ENCODE data around the gene ABCC3. TPM values are rescaled to one million over a fixed set of nuclear protein-coding genes. Genes with fewer than 3 reads are reported as not detected.

ABCC3 gene
- total RNA-seq, 1 experiment from 2014 or later: 0.56 TPM

DNA sequence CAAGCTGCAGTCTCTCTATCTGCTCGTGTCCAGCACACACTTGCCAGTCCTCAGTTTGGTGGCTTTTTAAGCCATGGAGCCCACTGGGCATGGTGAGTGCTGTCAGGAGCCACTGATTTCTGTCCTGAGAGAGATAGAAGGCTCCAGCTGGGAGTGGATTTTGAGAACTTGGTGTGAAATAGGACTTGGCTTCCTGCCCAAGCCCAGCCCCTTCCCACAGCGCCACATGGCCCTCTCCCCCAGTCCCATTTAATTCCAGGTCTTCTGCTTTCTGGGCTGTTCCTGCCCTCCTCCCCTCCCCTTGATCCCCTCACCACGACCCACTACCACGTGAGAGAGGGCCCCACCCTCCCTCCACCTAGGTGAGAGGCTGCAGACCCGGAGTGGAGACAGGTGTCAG lies 14.4 kb upstream of the ABCC3 start:
- Histone ChIP-seq H3K4me1 (ENCODE audit: insufficient read depth, low read length, poor library complexity, severe bottlenecking) (peaks cover 20% of the 10 kb centered on the region), H3K36me3 (ENCODE audit: insufficient read depth, low read length, poor library complexity, severe bottlenecking) (no peaks in the 10 kb centered on the region), H3K4me3 (ENCODE audit: low read depth, low read length, poor library complexity, severe bottlenecking) (no peak overlapping the region), H3K27ac (ENCODE audit: low read depth, low read length, poor library complexity, severe bottlenecking) (no peak overlapping the region), H3K27me3 (replicated peaks; ENCODE audit: insufficient read depth, low read depth, low read length, poor library complexity) (no peaks in the 10 kb centered on the region), H3K9me3 (ENCODE audit: low read depth, low read length, poor library complexity, severe bottlenecking) (no peaks in the 10 kb centered on the region)
- BruUV-seq (replicated peaks): no TSS peak
- ChIA-PET POLR2A (ENCODE audit: low non-redundant PET) (no interaction called here), CTCF (no interaction called here)
- TF ChIP-seq CTCF (conservative IDR thresholded peaks at IDR 0.05; ENCODE audit: low read depth, low read length): no peak
- TF ChIP-seq EZH2 (IDR thresholded peaks at IDR 0.05; ENCODE audit: borderline replicate concordance, low read depth, low read length, poor library complexity, severe bottlenecking): no peak
- no peak for DNase-seq (ENCODE audit: low spot score)
- intact Hi-C loops (cut with micrococcal nuclease; ENCODE audit: unreplicated experiment): no loop called here

- TF ChIP-seq CTCF (conservative IDR thresholded peaks at IDR 0.05; ENCODE audit: low read depth, low read length) (peak; percentile 68), EZH2 (IDR thresholded peaks at IDR 0.05; ENCODE audit: borderline replicate concordance, low read depth, low read length, poor library complexity, severe bottlenecking) (no peak)
Observed at GRCh38 chr17:50620858-50621257, 13.8 kb upstream of the ABCC3 start.

GRCh38 chr17:50621574-50622031 lies 13.1 kb upstream of the ABCC3 start:
- BruUV-seq (replicated peaks): no TSS peak
- peak; percentile 40 for DNase-seq (ENCODE audit: low spot score)
- no peak overlapping the region for H3K4me3 ChIP-seq (ENCODE audit: low read depth, low read length, poor library complexity, severe bottlenecking)

More at GRCh38 chr17:50620858-50621257, 13.8 kb upstream of the ABCC3 start:
- H3K4me3 ChIP-seq (ENCODE audit: low read depth, low read length, poor library complexity, severe bottlenecking): no peak overlapping the region
- no TSS peak for BruUV-seq (replicated peaks)
- no peaks in the 10 kb centered on the region for H3K9me3 ChIP-seq (ENCODE audit: low read depth, low read length, poor library complexity, severe bottlenecking)
- POLR2A ChIA-PET (ENCODE audit: low non-redundant PET): no interaction called here
- H3K4me1 ChIP-seq (ENCODE audit: insufficient read depth, low read length, poor library complexity, severe bottlenecking): peaks cover 20% of the 10 kb centered on the region
- H3K36me3 ChIP-seq (ENCODE audit: insufficient read depth, low read length, poor library complexity, severe bottlenecking): no peaks in the 10 kb centered on the region
- H3K27me3 ChIP-seq (replicated peaks; ENCODE audit: insufficient read depth, low read depth, low read length, poor library complexity): no peaks in the 10 kb centered on the region
- no peak overlapping the region for H3K27ac ChIP-seq (ENCODE audit: low read depth, low read length, poor library complexity, severe bottlenecking)
- CTCF ChIA-PET: interaction anchor here (0.7 kb wide), 1 partner anchor 10 kb away, joined by 3 read pairs; no protein-coding TSS in a partner anchor
- DNase-seq (ENCODE audit: low spot score): peak; percentile 74
- intact Hi-C loops (cut with micrococcal nuclease; ENCODE audit: unreplicated experiment): no loop called here

More at GRCh38 chr17:50621574-50622031, 13.1 kb upstream of the ABCC3 start:
- Histone ChIP-seq H3K36me3 (ENCODE audit: insufficient read depth, low read length, poor library complexity, severe bottlenecking) (no peaks in the 10 kb centered on the region), H3K9me3 (ENCODE audit: low read depth, low read length, poor library complexity, severe bottlenecking) (no peaks in the 10 kb centered on the region), H3K27me3 (replicated peaks; ENCODE audit: insufficient read depth, low read depth, low read length, poor library complexity) (no peaks in the 10 kb centered on the region), H3K4me1 (ENCODE audit: insufficient read depth, low read length, poor library complexity, severe bottlenecking) (peaks cover 20% of the 10 kb centered on the region), H3K27ac (ENCODE audit: low read depth, low read length, poor library complexity, severe bottlenecking) (no peak overlapping the region)
- POLR2A ChIA-PET (ENCODE audit: low non-redundant PET): no interaction called here
- intact Hi-C loops (cut with micrococcal nuclease; ENCODE audit: unreplicated experiment): no loop called here
- CTCF ChIA-PET: interaction anchor here (0.7 kb wide), 1 partner anchor 9 kb away, joined by 3 read pairs; no protein-coding TSS in a partner anchor
- TF ChIP-seq EZH2 (IDR thresholded peaks at IDR 0.05; ENCODE audit: borderline replicate concordance, low read depth, low read length, poor library complexity, severe bottlenecking) (no peak), CTCF (conservative IDR thresholded peaks at IDR 0.05; ENCODE audit: low read depth, low read length) (no peak)

All from A673 (cell line).